Right forelimb (tissue), 1 donor: ENCODE results near the gene TGFBR3.
A peak's percentile ranks its signal among the peaks of the same experiment; 100 is the strongest.

Experiments used
- DNase-seq: peaks from one replicate; pipeline ENCODE4 v3.0.0-alpha.2; 2018

Gene TGFBR3

GRCh38 chr1:91776068-91776794, 109.7 kb downstream of the TGFBR3 start:
- no peak for DNase-seq

GRCh38 chr1:91775227-91775626, 110.7 kb downstream of the TGFBR3 start:
- no peak for DNase-seq

- no peak for DNase-seq
Measured at GRCh38 chr1:91774520-91775203, 111.3 kb downstream of the TGFBR3 start.

GRCh38 chr1:91771717-91772116, 114.2 kb downstream of the TGFBR3 start:
- DNase-seq, result no peak

- DNase-seq, result no peak
Measured at GRCh38 chr1:91770667-91771268, 115.2 kb downstream of the TGFBR3 start.

- no peak for DNase-seq
Measured at GRCh38 chr1:91769742-91770141, 116.2 kb downstream of the TGFBR3 start.

GRCh38 chr1:91768786-91769725, 116.9 kb downstream of the TGFBR3 start:
- no peak for DNase-seq

GRCh38 chr1:91768120-91768519, 117.8 kb downstream of the TGFBR3 start:
- DNase-seq, result no peak

- no peak for DNase-seq
Measured at GRCh38 chr1:91766883-91767282, 119.1 kb downstream of the TGFBR3 start.

GRCh38 chr1:91765880-91766443, 120.0 kb downstream of the TGFBR3 start:
- DNase-seq, result no peak

GRCh38 chr1:91765293-91765692, 120.7 kb downstream of the TGFBR3 start:
- DNase-seq, result no peak

- DNase-seq, result no peak
Measured at GRCh38 chr1:91764471-91765115, 121.4 kb downstream of the TGFBR3 start.

- DNase-seq, result no peak
Measured at GRCh38 chr1:91763252-91763651, 122.7 kb downstream of the TGFBR3 start.

- peak; percentile 54 for DNase-seq
Measured at GRCh38 chr1:91761295-91761721, 124.6 kb downstream of the TGFBR3 start.

GRCh38 chr1:91760512-91760911, 125.4 kb downstream of the TGFBR3 start:
- DNase-seq, result no peak

- no peak for DNase-seq
Measured at GRCh38 chr1:91759076-91759475, 126.9 kb downstream of the TGFBR3 start.

GRCh38 chr1:91757763-91758460, 128.0 kb downstream of the TGFBR3 start:
- DNase-seq, result no peak

- no peak for DNase-seq
Measured at GRCh38 chr1:91755702-91756287, 130.2 kb downstream of the TGFBR3 start.

GRCh38 chr1:91754816-91755580, 131.0 kb downstream of the TGFBR3 start:
- no peak for DNase-seq

GRCh38 chr1:91754348-91754747, 131.6 kb downstream of the TGFBR3 start:
- DNase-seq, result no peak
